ENCODE measurements around the gene ZNF80.
"Not testable (repeated sequence)": the region's sequence is repeated elsewhere in the genome, so short reads cannot be mapped to it uniquely, and the experiment has no call there.

The ZNF80 gene
- total RNA-seq, result 0 to 0.99 (median 0) reads per million in 17 experiments

- not testable (repeated sequence) for DNase-seq
These were observed at the start of gene ZNF80 for GRCh38 chr3:114237478-114237877. Gene ZNF80 (minus strand): TSS chr3:114237578. CDS start chr3:114237074, 504 bp downstream.

GRCh38 chr3:114286266-114286665, 48.9 kb upstream of the ZNF80 start:
- DNase-seq, result no peak

GRCh38 chr3:114285648-114286230, 48.4 kb upstream of the ZNF80 start:
- DNase-seq, result no peak

GRCh38 chr3:114284644-114285043, 47.3 kb upstream of the ZNF80 start:
- no peak for DNase-seq

GRCh38 chr3:114276856-114277255, 39.5 kb upstream of the ZNF80 start:
- not testable (repeated sequence) for DNase-seq

- no peak for DNase-seq
These were observed 37.6 kb upstream of the ZNF80 start for GRCh38 chr3:114274929-114275328.

- no peak for DNase-seq
These were observed 34.9 kb upstream of the ZNF80 start for GRCh38 chr3:114272271-114272670.

GRCh38 chr3:114270019-114270418, 32.6 kb upstream of the ZNF80 start:
- no peak for DNase-seq

- DNase-seq, result no peak
These were observed 22.8 kb upstream of the ZNF80 start for GRCh38 chr3:114260152-114260551.

- no peak for DNase-seq
These were observed 22.2 kb upstream of the ZNF80 start for GRCh38 chr3:114259566-114259965.

GRCh38 chr3:114253505-114253904, 16.1 kb upstream of the ZNF80 start:
- DNase-seq, result no peak

GRCh38 chr3:114252954-114253353, 15.6 kb upstream of the ZNF80 start:
- no peak for DNase-seq

- DNase-seq, result no peak
These were observed 5.6 kb upstream of the ZNF80 start for GRCh38 chr3:114242947-114243346.

GRCh38 chr3:114241262-114241661, 3.9 kb upstream of the ZNF80 start:
- no peak for DNase-seq

- not testable (repeated sequence) for DNase-seq
These were observed 888 bp upstream of the ZNF80 start for GRCh38 chr3:114238146-114238785.

GRCh38 chr3:114235431-114235830, 1.9 kb downstream of the ZNF80 start:
- no peak for DNase-seq

- DNase-seq, result no peak
These were observed 2.6 kb downstream of the ZNF80 start for GRCh38 chr3:114234745-114235144.

- DNase-seq, result no peak
These were observed 5.8 kb downstream of the ZNF80 start for GRCh38 chr3:114231616-114232015.

- no peak for DNase-seq
These were observed 10.3 kb downstream of the ZNF80 start for GRCh38 chr3:114227076-114227475.

- DNase-seq, result no peak
These were observed 11.1 kb downstream of the ZNF80 start for GRCh38 chr3:114226313-114226712.

- DNase-seq, result no peak
These were observed 14.2 kb downstream of the ZNF80 start for GRCh38 chr3:114223143-114223542.

GRCh38 chr3:114221881-114222264, 15.5 kb downstream of the ZNF80 start:
- DNase-seq, result no peak

GRCh38 chr3:114221165-114221880, 16.1 kb downstream of the ZNF80 start:
- DNase-seq, result no peak

- DNase-seq, result no peak
These were observed 17.6 kb downstream of the ZNF80 start for GRCh38 chr3:114219741-114220140.
